Measurements from ENCODE around the gene NETO2.

DNA sequence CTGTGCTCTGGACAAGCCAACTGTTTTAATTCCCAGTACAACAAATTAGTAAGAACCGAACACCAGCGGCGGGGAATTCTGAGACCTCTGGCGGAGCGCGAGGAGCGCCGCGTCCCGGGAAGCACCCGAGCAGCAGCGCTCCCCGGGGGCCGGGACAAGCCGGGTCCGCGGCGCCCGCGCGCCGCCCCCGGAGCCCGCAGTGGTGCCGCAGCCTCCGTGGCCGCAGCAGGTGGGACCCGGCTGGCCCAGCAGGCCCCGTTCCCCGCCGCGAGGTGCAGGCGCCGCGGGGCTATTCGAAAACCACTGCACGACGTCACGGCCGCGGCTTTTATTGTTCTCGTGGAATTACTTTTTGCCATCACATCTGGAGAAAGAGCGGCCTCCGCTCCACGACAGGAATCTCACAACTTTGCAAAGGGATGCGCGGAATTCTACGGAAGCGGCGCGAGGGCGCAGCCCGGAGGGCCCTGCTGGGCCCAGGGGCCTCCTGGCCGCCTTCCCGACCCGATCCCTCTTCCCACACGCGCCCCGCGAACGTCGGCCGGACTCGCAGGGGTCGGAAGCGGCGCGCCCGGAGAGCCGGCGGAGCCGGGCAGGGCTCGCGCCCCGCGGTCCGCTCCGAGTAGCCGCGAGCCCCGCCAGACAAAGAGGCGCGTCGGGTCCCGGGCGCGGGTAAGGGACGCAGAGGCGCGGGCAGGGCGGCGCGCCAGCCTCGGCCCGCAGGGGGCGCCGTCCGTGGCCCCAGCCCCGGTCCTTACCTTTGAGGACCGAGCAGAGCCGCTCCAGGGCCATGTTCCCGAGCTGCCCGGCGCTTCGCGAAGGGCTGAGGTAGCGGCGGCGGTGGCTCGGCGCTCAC, 696 bp downstream of the NETO2 start:
- TF ChIP-seq, protein P1, sequence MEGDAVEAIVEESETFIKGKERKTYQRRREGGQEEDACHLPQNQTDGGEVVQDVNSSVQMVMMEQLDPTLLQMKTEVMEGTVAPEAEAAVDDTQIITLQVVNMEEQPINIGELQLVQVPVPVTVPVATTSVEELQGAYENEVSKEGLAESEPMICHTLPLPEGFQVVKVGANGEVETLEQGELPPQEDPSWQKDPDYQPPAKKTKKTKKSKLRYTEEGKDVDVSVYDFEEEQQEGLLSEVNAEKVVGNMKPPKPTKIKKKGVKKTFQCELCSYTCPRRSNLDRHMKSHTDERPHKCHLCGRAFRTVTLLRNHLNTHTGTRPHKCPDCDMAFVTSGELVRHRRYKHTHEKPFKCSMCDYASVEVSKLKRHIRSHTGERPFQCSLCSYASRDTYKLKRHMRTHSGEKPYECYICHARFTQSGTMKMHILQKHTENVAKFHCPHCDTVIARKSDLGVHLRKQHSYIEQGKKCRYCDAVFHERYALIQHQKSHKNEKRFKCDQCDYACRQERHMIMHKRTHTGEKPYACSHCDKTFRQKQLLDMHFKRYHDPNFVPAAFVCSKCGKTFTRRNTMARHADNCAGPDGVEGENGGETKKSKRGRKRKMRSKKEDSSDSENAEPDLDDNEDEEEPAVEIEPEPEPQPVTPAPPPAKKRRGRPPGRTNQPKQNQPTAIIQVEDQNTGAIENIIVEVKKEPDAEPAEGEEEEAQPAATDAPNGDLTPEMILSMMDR (conservative IDR thresholded peaks at IDR 0.05 in 1 of 2, IDR thresholded peaks at IDR 0.05 in 1 of 2; ENCODE audit: extremely low read depth in 1 of 2, insufficient read depth in 1 of 2, low read depth in 1 of 2, low read length in 2 of 2), result peak; percentile 50 to 59
- TF ChIP-seq EZH2 (IDR thresholded peaks at IDR 0.05; ENCODE audit: borderline replicate concordance, low read length), result no peak
